PFSK-1 (cell line): ENCODE measurements around the gene PAXX.

Experiments used
- FOXP2 ChIP-seq: optimal IDR thresholded peaks from 2 replicates; pipeline ENCODE3; 2011; ENCODE audit warnings: borderline replicate concordance, control low read depth, inconsistent platforms; ENCODE audit not compliant: insufficient read depth; ENCODE audit errors: extremely low read length, extremely low read depth
- POLR2AphosphoS5 ChIP-seq: IDR thresholded peaks from 2 replicates; pipeline ENCODE4 v1.6.1; 2012; ENCODE audit warnings: low read depth, mild to moderate bottlenecking, control low read depth, low read length, moderate library complexity
- SIN3A ChIP-seq: IDR thresholded peaks from 2 replicates; pipeline ENCODE4 v1.6.1; 2012; ENCODE audit warnings: mild to moderate bottlenecking, low read length, moderate library complexity, borderline replicate concordance; ENCODE audit not compliant: insufficient read depth
- TAF1 ChIP-seq: IDR thresholded peaks from 2 replicates; pipeline ENCODE4 v1.6.1; 2012; ENCODE audit warnings: low read length, control low read depth, borderline replicate concordance; ENCODE audit not compliant: insufficient read depth
- TF ChIP-seq, protein P1 (sequence below), 2 experiments: IDR thresholded peaks; 2 replicates each; pipeline versions ENCODE4 v1.6.1 to v1.8.0; 2011 to 2012; ENCODE audit warnings: low read depth in 2 of 2, low read length in 2 of 2, control low read depth in 1 of 2, inconsistent platforms in 1 of 2, mild to moderate bottlenecking in 1 of 2, moderate library complexity in 1 of 2; ENCODE audit not compliant: insufficient read depth in 1 of 2

Gene PAXX

DNA sequence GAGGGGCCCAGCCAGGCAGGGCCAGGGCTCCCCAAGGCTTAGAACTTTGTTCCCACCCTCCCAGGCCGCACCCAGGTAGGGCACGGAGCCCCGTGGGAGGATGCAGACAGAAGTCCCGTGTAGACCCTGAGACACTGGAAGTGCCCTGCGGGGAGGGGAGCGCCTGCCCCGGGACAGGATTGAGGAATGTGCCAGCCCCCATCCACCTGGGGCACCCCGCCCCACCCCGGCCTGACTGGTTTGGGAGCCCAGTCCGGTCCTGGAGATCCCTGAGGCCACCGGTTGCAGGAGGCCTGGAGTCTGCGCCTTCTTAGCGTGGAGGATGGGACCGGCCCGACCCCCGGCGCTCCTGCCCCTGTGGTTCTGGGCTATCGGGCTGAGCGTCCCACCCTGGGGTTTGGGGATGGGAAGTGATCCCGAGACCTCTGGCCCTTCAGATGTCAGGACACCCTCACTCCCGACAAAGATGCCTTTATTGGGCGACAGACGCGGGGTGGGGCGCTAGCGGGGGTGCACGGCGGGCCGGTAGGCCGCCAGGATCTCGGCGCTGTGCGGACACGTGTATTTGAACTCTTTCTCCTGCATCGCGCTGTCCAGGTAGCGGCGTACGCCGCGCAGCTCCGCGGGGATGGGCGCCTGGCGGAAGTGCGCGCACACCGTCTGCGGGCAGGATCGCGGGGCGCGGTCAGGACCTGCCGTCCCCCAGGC, 2.1 kb downstream of the PAXX start:
- TF ChIP-seq POLR2AphosphoS5: no peak
- no peak for TF ChIP-seq TAF1
- TF ChIP-seq SIN3A: no peak
- no peak for TF ChIP-seq FOXP2
- TF ChIP-seq, protein P1, sequence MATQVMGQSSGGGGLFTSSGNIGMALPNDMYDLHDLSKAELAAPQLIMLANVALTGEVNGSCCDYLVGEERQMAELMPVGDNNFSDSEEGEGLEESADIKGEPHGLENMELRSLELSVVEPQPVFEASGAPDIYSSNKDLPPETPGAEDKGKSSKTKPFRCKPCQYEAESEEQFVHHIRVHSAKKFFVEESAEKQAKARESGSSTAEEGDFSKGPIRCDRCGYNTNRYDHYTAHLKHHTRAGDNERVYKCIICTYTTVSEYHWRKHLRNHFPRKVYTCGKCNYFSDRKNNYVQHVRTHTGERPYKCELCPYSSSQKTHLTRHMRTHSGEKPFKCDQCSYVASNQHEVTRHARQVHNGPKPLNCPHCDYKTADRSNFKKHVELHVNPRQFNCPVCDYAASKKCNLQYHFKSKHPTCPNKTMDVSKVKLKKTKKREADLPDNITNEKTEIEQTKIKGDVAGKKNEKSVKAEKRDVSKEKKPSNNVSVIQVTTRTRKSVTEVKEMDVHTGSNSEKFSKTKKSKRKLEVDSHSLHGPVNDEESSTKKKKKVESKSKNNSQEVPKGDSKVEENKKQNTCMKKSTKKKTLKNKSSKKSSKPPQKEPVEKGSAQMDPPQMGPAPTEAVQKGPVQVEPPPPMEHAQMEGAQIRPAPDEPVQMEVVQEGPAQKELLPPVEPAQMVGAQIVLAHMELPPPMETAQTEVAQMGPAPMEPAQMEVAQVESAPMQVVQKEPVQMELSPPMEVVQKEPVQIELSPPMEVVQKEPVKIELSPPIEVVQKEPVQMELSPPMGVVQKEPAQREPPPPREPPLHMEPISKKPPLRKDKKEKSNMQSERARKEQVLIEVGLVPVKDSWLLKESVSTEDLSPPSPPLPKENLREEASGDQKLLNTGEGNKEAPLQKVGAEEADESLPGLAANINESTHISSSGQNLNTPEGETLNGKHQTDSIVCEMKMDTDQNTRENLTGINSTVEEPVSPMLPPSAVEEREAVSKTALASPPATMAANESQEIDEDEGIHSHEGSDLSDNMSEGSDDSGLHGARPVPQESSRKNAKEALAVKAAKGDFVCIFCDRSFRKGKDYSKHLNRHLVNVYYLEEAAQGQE (IDR thresholded peaks at IDR 0.05; ENCODE audit: insufficient read depth in 1 of 2, low read depth in 2 of 2, low read length in 2 of 2): no peak

DNA sequence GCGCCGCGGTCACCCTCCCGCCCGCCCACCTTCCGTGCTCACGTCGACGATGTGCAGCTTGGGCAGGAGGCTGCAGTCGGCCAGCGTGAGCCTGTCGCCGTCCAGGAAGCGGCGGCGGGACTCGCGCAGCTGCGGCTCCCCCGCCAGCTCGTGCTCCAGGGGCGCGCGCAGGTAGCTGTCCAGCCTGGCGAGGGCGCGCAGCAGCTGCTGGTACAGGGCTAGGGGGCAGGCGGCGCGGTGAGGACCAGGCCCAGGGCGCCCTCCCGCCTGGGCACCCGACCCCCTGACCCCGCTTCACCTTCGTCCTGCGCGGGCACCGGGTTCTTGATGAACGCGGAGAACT, 2.6 kb downstream of the PAXX start:
- TF ChIP-seq POLR2AphosphoS5 (no peak), TAF1 (no peak), SIN3A (no peak), FOXP2 (no peak)
- TF ChIP-seq, protein P1 (IDR thresholded peaks at IDR 0.05; ENCODE audit: insufficient read depth in 1 of 2, low read depth in 2 of 2, low read length in 2 of 2): no peak

DNA sequence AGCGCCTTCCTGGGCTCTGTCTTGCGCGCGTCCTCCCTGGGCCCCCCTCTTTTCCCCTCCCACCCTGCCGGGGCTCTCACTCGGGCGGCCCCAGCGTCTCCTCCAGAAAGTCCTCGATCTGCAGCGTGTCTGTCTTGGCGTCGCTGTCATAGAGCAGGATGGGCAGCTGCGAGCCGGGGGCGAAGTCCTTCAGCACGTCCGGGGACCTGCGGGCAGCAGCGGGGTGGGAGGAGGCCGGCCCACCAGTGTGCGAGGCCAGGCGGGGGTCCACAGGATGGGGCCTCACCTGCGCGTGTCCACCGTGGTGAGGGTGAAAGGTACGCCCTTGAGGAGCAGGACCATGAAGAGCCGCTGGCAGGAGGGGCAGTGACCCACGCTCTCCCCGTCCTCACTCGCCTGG, 3.1 kb downstream of the PAXX start:
- no peak for TF ChIP-seq SIN3A
- TF ChIP-seq, protein P1 (IDR thresholded peaks at IDR 0.05; ENCODE audit: insufficient read depth in 1 of 2, low read depth in 2 of 2, low read length in 2 of 2): no peak

DNA sequence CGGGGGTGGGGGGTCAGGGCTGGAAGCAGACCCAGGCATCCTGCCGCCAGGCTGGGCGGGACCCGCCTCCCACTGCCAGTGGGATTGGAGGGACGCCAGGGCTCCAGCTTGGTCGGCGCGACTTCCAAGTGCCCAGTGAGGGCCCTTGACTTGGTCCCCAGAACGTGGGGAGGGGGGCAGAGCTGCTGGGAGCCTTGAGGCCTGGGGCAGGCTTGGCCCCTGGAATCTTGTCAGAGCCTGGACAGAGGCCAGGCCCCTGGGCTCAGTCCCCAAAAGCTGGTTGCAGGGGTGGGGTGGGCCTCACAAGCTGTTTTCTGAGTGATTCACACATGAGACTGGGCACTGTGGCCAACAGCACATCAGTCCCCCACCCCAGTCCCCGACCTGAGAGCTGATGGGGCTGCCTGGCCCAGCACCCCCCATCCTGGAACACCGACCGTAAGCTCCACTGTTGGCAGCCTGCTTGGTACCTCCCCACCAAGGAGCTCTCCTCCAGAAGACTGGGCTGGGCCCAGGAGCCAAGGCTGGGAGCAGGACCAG, 3.6 kb downstream of the PAXX start:
- no peak for TF ChIP-seq FOXP2

DNA sequence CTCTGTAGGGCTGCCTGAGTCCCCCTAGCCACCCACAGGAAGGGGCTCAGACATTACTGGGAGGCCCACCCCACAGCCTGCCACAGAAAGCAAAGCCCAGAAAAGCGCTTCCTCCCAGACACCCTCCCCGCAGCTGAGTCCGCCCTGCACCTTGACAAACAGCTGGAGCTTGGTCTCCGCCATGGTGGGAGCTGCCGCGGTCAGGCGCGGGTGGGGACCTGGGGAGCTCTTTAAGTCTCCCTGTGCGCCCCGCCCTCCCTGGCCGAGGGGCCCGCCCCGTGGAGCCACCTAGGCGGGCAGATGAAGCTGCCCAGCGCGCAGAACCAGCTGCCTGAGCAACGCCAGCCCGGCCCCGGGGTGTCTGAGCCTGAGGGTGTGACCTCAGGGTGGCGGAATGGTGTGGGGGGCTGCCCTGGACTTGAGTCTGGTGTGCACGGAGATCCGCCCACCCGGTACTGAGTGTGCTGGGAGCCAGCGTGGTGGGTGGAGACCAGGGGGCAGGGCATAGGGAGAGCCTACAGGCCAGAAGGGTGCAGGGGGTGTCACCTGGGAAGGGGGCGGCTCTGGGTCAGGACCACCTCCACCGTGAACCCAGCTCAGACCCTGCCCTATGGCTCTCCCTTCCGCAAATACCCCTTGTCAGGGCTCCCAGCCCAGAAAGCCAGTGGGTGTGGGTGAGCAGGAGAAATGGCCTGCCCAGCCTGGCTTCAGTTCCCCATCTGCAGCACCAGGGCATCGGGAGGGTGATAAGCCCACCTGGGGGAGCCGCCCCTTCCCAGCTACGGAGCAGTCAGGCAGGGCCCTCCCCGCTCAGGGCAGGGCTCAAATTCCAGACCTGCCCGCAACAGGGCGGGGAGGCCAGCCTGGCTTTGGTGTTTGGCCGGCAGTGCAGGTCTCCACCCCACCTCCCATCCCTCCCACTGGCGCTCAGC, 4.4 kb downstream of the PAXX start, which contains the start of gene CLIC3:
TSS of gene CLIC3 (minus strand) at position 208 of the 932 bp plus-strand sequence. CDS start at position 183, 25 bp downstream.
- TF ChIP-seq SIN3A (no peak), POLR2AphosphoS5 (no peak), TAF1 (no peak)
- TF ChIP-seq, protein P1 (IDR thresholded peaks at IDR 0.05; ENCODE audit: insufficient read depth in 1 of 2, low read depth in 2 of 2, low read length in 2 of 2): no peak
